GM12865 (cell line): Measurements from ENCODE around the gene C2CD5.
"Not testable (repeated sequence)": the region's sequence is repeated elsewhere in the genome, so short reads cannot be mapped to it uniquely, and the experiment has no call there.

ENCODE experiments used
- DNase-seq: peaks from one replicate; pipeline ENCODE4 v3.0.0; 2010; ENCODE audit warnings: low read depth
- H3K4me3 ChIP-seq: 2 replicates; pipeline ENCODE4 v1.5.1; 2011; ENCODE audit warnings: mild to moderate bottlenecking, low read depth, low read length, control low read depth
- TF ChIP-seq, protein P1 (sequence below): IDR thresholded peaks from 2 replicates; pipeline ENCODE4 v1.5.1; 2011; ENCODE audit warnings: low read length, control low read depth, low read depth, inconsistent platforms; ENCODE audit not compliant: insufficient read depth; ENCODE audit errors: missing control alignments

Gene C2CD5

DNA sequence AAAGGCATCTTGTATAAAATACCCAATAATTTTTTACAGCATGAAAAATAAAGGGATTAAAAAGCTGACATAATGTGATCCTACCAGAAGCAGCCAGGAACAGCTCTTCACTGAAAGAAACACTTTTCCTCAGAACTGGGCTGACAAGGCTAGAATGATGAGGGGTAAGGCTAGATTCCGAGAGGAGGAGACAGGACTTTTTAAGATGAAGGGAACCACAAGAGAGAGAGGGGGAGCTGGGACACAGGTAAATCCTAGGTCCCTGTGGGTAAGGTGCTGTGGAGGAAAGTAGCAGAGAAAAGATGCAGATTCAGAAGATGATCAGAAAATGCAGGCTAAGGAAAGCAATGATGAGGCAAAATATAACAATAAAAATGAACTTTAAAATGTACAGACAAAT, 29.5 kb downstream of the C2CD5 start:
- no peak for DNase-seq
- TF ChIP-seq, protein P1, sequence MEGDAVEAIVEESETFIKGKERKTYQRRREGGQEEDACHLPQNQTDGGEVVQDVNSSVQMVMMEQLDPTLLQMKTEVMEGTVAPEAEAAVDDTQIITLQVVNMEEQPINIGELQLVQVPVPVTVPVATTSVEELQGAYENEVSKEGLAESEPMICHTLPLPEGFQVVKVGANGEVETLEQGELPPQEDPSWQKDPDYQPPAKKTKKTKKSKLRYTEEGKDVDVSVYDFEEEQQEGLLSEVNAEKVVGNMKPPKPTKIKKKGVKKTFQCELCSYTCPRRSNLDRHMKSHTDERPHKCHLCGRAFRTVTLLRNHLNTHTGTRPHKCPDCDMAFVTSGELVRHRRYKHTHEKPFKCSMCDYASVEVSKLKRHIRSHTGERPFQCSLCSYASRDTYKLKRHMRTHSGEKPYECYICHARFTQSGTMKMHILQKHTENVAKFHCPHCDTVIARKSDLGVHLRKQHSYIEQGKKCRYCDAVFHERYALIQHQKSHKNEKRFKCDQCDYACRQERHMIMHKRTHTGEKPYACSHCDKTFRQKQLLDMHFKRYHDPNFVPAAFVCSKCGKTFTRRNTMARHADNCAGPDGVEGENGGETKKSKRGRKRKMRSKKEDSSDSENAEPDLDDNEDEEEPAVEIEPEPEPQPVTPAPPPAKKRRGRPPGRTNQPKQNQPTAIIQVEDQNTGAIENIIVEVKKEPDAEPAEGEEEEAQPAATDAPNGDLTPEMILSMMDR: no peak
- no peak overlapping the region for H3K4me3 ChIP-seq

DNA sequence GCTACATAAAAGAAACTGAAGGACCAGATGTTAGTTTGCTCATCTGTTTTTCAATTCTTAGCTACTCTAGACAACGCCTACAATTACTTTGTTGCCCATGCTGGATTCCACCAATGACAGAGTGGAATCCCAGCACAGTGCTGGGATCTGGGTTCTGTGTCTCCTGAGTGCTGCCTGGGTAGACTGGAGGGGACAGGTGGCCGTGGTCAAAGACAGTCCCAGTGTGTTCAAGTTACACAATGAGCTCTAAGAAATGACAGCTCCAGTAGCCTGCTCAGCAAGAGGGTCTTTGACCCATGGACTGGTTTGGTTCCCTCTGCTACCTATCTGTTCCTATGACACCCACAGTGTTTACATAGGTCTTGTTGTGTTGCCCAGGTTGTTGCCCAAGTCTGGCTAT, 38.5 kb downstream of the C2CD5 start:
- H3K4me3 ChIP-seq: no peak overlapping the region
- TF ChIP-seq, protein P1: no peak
- DNase-seq: no peak

DNA sequence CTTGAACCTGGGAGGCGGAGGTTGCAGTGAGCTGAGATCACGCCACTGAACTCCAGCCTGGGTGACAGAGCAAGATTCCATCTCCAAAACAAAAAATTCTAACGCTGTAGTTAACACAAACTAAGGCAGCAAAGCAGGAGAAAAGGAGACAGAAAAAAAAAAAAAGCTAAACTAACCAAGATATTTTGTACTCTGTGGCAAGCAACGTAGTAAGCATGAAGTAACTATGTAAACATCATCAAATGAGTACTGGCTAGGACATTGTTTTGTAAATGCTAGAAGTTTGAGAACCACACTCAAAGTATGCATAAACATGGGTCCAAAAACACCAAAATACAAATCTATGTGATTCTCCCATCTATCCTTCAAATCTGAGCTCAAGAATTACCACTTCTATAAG, 44.2 kb downstream of the C2CD5 start:
- no peak for DNase-seq
- no peak overlapping the region for H3K4me3 ChIP-seq
- TF ChIP-seq, protein P1: no peak

DNA sequence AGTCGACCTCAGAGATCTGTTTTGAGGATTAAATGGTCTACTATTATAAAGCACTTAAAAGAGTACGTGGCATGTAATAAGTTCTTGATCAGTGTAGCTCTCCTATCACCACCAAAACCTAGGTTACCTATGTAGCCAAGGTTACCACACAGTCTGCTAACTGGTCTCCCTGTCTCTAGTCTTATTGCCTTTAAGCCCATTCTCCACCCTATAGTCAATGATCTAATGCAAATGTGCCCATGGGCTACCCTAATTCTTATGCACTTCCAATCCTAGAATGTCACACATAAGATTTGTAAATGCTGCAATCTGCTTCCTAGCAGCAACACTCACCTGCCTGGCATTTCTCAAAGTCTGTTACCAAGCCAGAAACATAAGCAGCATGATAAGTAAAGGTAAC, 44.9 kb downstream of the C2CD5 start:
- no peak overlapping the region for H3K4me3 ChIP-seq
- TF ChIP-seq, protein P1: no peak
- DNase-seq: no peak

DNA sequence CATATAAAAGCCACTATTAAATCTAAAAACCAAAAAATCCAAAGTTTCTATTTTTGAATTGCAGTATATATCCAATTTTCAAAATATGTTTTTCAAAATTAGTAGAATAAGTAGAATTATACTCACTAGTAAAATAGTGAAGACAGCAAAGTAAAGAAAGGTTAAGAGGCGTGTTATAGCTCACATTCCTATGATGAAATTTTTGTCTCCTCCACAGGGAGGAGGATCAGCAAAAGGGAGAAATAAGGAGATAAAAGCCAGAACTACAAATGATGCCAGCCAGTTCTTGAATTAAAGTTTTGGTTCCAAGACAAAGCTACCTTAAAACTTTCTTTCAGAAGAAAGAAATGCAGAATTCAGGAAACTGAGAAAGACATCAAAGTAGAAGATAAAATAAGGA, 50.0 kb downstream of the C2CD5 start:
- no peak for DNase-seq
- TF ChIP-seq, protein P1: no peak
- H3K4me3 ChIP-seq: no peak overlapping the region

DNA sequence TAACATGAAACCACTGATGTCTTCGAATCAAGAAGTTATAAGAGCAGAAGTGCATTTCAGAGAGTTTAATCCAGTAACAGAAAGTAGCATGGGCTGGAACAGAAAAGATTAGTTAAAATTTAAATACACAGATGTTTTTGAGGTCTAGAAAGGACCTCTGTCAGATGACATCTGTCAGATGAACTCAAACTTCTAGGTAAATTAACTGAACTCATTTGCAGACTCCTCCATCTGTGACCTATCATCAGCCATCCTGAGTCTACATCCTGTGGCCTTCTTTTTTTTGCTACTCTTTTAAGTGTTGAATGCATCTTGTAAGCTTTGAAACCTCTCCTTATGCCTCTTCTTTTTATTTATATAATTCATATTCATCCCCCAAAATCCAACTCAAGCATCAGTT, 53.3 kb downstream of the C2CD5 start:
- no peak overlapping the region for H3K4me3 ChIP-seq
- no peak for DNase-seq
- TF ChIP-seq, protein P1: no peak

DNA sequence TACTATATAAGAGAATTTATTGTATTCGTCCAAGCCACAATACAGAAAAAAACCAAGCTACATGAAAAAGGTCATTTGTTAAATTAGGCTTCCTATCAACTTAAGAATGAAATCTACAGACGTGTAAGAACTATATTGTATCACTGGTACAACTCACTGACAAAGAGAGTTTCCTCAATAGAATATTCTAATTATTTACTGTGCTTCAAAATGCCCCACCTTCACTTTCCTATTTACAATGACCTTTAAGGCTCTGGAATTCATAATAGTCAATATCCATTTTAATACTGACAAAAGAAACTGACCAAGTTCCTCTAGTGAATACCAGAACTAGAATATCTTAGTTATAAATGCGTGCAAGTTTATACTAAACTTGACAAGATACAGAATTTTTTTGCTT, 55.9 kb downstream of the C2CD5 start:
- DNase-seq: no peak
- no peak overlapping the region for H3K4me3 ChIP-seq
- TF ChIP-seq, protein P1: no peak

DNA sequence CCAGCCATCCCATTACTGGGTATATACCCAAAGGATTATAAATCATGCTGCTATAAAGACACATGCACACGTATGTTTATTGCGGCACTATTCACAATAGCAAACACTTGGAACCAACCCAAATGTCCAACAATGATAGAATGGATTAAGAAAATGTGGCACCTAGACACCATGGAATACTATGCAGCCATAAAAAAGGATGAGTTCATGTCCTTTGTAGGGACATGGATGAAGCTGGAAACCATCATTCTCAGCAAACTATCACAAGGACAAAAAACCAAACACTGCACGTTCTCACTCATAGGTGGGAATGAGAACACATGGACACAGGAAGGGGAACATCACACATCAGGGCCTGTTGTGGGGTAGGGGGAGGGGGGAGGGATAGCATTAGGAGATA, 56.7 kb downstream of the C2CD5 start:
- DNase-seq: not testable (repeated sequence)

More for the DNA sequence above, 56.7 kb downstream of the C2CD5 start:
- not testable (repeated sequence) for H3K4me3 ChIP-seq
